ENCODE results near the gene VAV2.

VAV2 gene

DNA sequence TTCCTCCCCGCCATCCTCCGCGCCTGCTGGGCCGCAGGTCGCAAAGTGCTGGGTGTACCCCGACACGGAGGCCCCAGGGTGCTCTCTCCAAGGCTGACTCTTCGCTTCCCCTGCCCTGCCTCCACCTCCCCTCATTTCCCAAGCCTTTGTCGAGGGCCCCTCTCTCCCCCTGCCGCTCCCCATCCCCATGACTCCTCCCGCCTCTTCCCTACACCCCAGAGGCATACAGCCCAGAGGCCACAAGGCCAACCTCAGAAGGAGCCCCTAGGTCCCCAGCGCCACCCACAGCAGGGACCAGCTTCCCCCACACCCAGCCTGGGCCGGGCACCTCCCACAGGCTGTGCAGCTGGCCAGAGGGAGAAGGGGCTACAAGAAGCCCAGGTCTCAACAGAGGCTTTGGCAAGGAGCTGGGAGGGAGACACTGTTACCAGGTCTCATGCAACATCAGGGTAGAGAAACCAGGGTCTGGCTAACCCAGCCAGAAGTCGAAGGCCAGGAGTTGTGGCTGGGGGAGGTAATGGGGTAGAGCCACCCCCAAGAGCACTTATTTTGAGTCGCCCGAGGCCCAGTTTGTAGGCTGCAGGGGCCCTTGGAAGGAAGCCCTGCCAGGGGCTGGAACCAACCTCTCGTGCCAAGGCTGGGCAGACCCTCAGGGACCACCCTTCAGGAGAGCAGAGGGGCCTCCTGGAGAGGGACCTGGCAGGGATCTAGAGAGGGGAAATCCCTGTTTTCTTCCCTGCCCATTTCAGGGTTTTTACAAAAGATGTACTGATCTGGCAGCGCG lies 229.4 kb downstream of the VAV2 start:
- no peak for DNase-seq (ENCODE audit: low read depth)
- TF ChIP-seq, protein P1, sequence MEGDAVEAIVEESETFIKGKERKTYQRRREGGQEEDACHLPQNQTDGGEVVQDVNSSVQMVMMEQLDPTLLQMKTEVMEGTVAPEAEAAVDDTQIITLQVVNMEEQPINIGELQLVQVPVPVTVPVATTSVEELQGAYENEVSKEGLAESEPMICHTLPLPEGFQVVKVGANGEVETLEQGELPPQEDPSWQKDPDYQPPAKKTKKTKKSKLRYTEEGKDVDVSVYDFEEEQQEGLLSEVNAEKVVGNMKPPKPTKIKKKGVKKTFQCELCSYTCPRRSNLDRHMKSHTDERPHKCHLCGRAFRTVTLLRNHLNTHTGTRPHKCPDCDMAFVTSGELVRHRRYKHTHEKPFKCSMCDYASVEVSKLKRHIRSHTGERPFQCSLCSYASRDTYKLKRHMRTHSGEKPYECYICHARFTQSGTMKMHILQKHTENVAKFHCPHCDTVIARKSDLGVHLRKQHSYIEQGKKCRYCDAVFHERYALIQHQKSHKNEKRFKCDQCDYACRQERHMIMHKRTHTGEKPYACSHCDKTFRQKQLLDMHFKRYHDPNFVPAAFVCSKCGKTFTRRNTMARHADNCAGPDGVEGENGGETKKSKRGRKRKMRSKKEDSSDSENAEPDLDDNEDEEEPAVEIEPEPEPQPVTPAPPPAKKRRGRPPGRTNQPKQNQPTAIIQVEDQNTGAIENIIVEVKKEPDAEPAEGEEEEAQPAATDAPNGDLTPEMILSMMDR (conservative IDR thresholded peaks at IDR 0.05; ENCODE audit: control insufficient read depth, insufficient read depth, low read depth, low read length): no peak
- no peak overlapping the region for H3K4me3 ChIP-seq (ENCODE audit: control insufficient read depth, low read depth, low read length)

DNA sequence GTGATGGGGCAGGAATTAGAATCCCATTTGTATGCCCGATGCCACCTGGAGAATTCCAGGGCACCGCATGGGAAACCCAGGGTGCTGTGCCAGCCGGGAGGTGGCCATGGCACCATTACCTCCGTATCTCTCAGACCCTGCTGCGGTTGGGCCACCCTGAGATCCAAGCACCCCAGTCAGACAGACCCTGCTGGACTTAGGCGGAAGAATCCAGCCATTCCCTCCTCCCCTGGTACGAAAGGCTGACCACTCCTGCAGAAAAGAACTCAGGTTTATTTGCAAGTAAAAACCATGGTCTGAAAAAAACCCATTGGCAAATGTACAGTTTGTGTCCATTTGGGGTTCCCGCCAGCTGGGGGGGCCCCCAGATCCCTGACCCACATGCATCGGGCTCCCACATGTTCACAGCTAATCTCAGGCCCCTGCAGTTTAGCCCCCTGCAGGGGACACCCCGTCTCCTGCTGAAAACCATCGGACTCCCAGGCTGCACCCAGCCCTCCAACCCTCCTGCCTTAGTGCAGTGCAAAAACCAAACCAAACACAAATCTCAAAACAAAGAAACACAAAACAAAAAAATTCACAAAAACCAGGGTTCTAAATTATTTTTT lies 230.4 kb downstream of the VAV2 start:
- no peak overlapping the region for H3K4me3 ChIP-seq (ENCODE audit: control insufficient read depth, low read depth, low read length)
- TF ChIP-seq, protein P1 (conservative IDR thresholded peaks at IDR 0.05; ENCODE audit: control insufficient read depth, insufficient read depth, low read depth, low read length): no peak
- no peak for DNase-seq (ENCODE audit: low read depth)

DNA sequence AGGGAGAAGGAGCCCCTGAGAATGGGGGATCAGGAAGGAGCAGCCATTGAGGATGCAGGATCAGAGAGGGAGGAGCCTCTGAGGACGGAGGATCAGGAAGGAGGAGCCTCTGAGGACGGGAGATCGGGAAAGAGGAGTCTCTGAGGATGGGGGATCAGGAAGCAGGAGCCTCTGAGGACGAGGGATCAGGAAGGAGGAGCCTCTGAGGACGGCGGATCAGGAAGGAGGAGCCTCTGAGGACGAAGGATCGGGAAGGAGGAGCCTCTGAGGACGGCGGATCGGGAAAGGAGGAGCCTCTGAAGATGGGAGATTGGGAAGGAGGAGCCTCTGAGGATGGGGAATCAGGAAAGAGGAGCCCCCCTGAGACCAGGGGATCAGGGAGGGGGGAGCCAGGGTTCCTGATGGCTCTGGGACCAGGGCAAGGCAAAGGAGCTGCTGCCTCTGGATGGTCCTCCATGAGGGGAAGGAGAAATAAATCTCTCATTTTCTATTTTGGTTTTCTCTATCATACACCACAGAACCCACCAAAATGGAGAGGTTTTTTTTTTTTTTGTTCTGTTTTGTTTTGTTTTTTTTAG lies 231.3 kb downstream of the VAV2 start:
- DNase-seq (ENCODE audit: low read depth): no peak
- TF ChIP-seq, protein P1 (conservative IDR thresholded peaks at IDR 0.05; ENCODE audit: control insufficient read depth, insufficient read depth, low read depth, low read length): no peak
- H3K4me3 ChIP-seq (ENCODE audit: control insufficient read depth, low read depth, low read length): no peak overlapping the region

DNA sequence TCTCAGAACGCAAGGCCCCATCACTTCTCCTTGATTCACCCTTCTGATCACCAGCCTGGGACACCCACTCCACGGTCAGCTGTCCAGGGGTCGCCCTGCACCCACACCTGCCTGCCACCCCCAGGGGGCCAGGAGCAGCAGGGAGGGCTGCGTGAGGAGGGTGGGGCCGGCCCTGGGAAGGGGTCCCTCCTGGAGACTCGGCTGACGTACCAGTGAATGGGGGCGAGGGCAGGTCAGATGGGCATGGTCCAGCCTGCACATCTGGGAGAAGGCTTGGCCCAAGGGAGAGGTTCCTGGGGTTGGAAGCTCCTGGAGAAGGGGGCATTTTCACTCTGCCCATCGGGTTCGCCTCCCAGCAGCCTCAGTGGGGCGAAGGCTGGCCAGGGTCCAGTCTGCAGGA lies 232.2 kb downstream of the VAV2 start:
- no peak overlapping the region for H3K4me3 ChIP-seq (ENCODE audit: control insufficient read depth, low read depth, low read length)
- DNase-seq (ENCODE audit: low read depth): no peak
- TF ChIP-seq, protein P1 (conservative IDR thresholded peaks at IDR 0.05; ENCODE audit: control insufficient read depth, insufficient read depth, low read depth, low read length): no peak

DNA sequence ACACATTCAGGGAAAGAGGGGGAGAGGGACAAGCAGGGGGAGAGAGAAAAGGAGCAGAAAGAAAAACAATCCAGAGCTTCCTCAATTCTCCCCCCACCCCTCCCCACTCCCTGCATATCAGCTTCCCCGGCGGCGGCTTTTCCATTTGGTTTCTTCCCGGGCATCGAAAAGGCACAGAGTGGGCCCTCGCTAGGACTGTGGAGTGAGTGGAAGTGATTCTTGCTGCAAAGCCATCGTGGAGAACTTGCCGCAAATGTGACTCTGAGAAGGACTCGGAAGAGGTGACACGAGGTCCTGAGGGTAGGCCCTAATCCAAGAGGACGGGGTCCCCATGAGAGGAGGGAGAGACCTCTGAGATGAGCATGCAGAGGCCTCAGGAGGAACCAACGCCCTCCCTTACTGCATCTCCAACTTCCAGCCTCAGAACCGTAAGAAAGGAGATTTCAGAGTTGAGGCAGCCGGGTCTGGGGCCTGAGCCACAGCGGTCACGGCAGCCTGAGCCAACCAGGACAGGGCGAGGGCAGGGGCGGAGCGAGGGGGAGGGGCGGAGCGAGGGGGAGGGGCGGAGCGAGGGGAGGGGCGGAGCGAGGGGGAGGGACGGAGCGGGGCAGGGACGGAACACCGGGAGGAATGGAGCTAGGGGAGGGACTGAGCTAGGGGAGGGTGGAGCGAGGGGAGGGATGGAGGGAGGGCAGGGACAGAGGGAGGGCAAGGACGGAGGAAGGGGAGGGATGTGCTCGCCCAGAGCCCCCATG lies 232.8 kb downstream of the VAV2 start:
- peak; percentile 60 for DNase-seq (ENCODE audit: low read depth)
- H3K4me3 ChIP-seq (ENCODE audit: control insufficient read depth, low read depth, low read length): no peak overlapping the region
- TF ChIP-seq, protein P1 (conservative IDR thresholded peaks at IDR 0.05; ENCODE audit: control insufficient read depth, insufficient read depth, low read depth, low read length): no peak

DNA sequence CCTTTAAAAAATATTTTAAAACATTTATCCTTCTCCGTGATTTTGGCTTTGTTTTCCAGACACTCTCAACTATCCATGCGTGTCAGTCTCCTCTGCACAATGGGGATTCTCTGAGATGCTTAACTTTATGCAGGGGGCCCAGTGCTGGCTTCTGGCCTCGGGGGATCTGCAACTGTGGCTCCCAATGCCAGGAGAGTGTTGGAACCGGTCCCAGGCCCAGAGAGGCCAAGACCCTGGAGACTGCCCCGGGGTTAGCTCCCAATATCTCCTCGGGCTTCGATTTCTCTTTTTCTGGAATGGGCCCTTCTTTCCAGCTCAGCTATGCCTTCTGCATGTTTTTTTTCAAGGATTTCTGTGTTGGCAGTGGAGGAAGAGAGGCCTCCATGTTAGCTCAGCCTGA lies 233.9 kb downstream of the VAV2 start:
- TF ChIP-seq, protein P1 (conservative IDR thresholded peaks at IDR 0.05; ENCODE audit: control insufficient read depth, insufficient read depth, low read depth, low read length): no peak
- H3K4me3 ChIP-seq (ENCODE audit: control insufficient read depth, low read depth, low read length): no peak overlapping the region
- DNase-seq (ENCODE audit: low read depth): no peak

All from fibroblast of mammary gland (primary cell).